HepG2 (cell line): ENCODE results near the gene ACAP1.

Experiments
- CBX2 ChIP-seq, 2 experiments: fragments of 200-600 bp in 1 of 2; sonication (generic); formaldehyde crosslinking in 1 of 2; IDR thresholded peaks; 2 replicates each; pipeline versions ENCODE4 v1.7.0 to v1.8.1; 2018 to 2022; ENCODE audit warnings: low read depth in 2 of 2, low read length in 1 of 2, mild to moderate bottlenecking in 1 of 2, missing genetic modification reagents in 1 of 2
- GATAD2A ChIP-seq: IDR thresholded peaks from 2 replicates; pipeline ENCODE4 v1.6.1; 2016
- POLR2AphosphoS5 ChIP-seq: IDR thresholded peaks from 2 replicates; pipeline ENCODE4 v1.6.1; 2012; ENCODE audit warnings: low read depth, low read length
- RBM39 ChIP-seq: fragments of 200-400 bp; formaldehyde crosslinking; IDR thresholded peaks from one replicate; pipeline ENCODE4 v1.6.1; 2018; ENCODE audit warnings: antibody characterized with exemption, mild to moderate bottlenecking, low read depth, low read length; ENCODE audit not compliant: poor library complexity, severe bottlenecking
- SIN3B ChIP-seq: fragments of 150-350 bp; IDR thresholded peaks from 2 replicates; pipeline ENCODE4 v1.6.1; 2014; ENCODE audit warnings: low read length
- U2AF1 ChIP-seq: fragments of 200-400 bp; formaldehyde crosslinking; optimal IDR thresholded peaks from 2 replicates; pipeline ENCODE3; 2017; ENCODE audit warnings: mild to moderate bottlenecking, low read depth, low read length
- USF2 ChIP-seq, 2 experiments: sonication (generic) in 1 of 2; formaldehyde crosslinking in 1 of 2; IDR thresholded peaks; 2 replicates each; pipeline versions ENCODE4 v1.5.1 to v1.6.1; 2011 to 2020; ENCODE audit warnings: borderline replicate concordance in 1 of 2, low read depth in 1 of 2, low read length in 1 of 2, mild to moderate bottlenecking in 1 of 2, missing genetic modification reagents in 1 of 2, moderate library complexity in 1 of 2
- ZNF441 ChIP-seq: sonication (generic); formaldehyde crosslinking; IDR thresholded peaks from 2 replicates; pipeline ENCODE4 v1.7.0; 2021; ENCODE audit warnings: missing genetic modification reagents, borderline replicate concordance
- TF ChIP-seq, protein P1 (sequence below): sonication (generic); formaldehyde crosslinking; IDR thresholded peaks from 2 replicates; pipeline ENCODE4 v1.4.0; 2020; ENCODE audit warnings: missing genetic modification reagents
- TF ChIP-seq, protein P2 (sequence below): sonication (generic); formaldehyde crosslinking; IDR thresholded peaks from 2 replicates; pipeline ENCODE4 v1.5.0; 2020; ENCODE audit warnings: mild to moderate bottlenecking, missing genetic modification reagents, moderate library complexity
- TF ChIP-seq, protein P3 (sequence below): sonication (generic); formaldehyde crosslinking; IDR thresholded peaks from 2 replicates; pipeline ENCODE4 v1.4.0; 2020; ENCODE audit warnings: mild to moderate bottlenecking, missing genetic modification reagents, borderline replicate concordance

GRCh38 chr17:7317161-7317803 lies 19.0 kb upstream of the ACAP1 start:
- no peak for TF ChIP-seq SIN3B
- TF ChIP-seq USF2 (IDR thresholded peaks at IDR 0.05; ENCODE audit: low read depth, low read length): no peak
- TF ChIP-seq USF2 (CRISPR knock-in tag; IDR thresholded peaks at IDR 0.05; ENCODE audit: borderline replicate concordance): no peak
- TF ChIP-seq U2AF1: no peak
- TF ChIP-seq, protein P1, sequence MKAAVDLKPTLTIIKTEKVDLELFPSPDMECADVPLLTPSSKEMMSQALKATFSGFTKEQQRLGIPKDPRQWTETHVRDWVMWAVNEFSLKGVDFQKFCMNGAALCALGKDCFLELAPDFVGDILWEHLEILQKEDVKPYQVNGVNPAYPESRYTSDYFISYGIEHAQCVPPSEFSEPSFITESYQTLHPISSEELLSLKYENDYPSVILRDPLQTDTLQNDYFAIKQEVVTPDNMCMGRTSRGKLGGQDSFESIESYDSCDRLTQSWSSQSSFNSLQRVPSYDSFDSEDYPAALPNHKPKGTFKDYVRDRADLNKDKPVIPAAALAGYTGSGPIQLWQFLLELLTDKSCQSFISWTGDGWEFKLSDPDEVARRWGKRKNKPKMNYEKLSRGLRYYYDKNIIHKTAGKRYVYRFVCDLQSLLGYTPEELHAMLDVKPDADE (CRISPR knock-in tag): no peak
- no peak for TF ChIP-seq CBX2 (IDR thresholded peaks at IDR 0.05; ENCODE audit: low read depth, low read length)
- TF ChIP-seq CBX2 (CRISPR knock-in tag; IDR thresholded peaks at IDR 0.05; ENCODE audit: low read depth): no peak
- TF ChIP-seq, protein P2, sequence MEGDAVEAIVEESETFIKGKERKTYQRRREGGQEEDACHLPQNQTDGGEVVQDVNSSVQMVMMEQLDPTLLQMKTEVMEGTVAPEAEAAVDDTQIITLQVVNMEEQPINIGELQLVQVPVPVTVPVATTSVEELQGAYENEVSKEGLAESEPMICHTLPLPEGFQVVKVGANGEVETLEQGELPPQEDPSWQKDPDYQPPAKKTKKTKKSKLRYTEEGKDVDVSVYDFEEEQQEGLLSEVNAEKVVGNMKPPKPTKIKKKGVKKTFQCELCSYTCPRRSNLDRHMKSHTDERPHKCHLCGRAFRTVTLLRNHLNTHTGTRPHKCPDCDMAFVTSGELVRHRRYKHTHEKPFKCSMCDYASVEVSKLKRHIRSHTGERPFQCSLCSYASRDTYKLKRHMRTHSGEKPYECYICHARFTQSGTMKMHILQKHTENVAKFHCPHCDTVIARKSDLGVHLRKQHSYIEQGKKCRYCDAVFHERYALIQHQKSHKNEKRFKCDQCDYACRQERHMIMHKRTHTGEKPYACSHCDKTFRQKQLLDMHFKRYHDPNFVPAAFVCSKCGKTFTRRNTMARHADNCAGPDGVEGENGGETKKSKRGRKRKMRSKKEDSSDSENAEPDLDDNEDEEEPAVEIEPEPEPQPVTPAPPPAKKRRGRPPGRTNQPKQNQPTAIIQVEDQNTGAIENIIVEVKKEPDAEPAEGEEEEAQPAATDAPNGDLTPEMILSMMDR: no peak
- TF ChIP-seq GATAD2A (CRISPR knock-in tag): no peak
- TF ChIP-seq ZNF441: no peak
- TF ChIP-seq POLR2AphosphoS5: no peak
- TF ChIP-seq, protein P3, sequence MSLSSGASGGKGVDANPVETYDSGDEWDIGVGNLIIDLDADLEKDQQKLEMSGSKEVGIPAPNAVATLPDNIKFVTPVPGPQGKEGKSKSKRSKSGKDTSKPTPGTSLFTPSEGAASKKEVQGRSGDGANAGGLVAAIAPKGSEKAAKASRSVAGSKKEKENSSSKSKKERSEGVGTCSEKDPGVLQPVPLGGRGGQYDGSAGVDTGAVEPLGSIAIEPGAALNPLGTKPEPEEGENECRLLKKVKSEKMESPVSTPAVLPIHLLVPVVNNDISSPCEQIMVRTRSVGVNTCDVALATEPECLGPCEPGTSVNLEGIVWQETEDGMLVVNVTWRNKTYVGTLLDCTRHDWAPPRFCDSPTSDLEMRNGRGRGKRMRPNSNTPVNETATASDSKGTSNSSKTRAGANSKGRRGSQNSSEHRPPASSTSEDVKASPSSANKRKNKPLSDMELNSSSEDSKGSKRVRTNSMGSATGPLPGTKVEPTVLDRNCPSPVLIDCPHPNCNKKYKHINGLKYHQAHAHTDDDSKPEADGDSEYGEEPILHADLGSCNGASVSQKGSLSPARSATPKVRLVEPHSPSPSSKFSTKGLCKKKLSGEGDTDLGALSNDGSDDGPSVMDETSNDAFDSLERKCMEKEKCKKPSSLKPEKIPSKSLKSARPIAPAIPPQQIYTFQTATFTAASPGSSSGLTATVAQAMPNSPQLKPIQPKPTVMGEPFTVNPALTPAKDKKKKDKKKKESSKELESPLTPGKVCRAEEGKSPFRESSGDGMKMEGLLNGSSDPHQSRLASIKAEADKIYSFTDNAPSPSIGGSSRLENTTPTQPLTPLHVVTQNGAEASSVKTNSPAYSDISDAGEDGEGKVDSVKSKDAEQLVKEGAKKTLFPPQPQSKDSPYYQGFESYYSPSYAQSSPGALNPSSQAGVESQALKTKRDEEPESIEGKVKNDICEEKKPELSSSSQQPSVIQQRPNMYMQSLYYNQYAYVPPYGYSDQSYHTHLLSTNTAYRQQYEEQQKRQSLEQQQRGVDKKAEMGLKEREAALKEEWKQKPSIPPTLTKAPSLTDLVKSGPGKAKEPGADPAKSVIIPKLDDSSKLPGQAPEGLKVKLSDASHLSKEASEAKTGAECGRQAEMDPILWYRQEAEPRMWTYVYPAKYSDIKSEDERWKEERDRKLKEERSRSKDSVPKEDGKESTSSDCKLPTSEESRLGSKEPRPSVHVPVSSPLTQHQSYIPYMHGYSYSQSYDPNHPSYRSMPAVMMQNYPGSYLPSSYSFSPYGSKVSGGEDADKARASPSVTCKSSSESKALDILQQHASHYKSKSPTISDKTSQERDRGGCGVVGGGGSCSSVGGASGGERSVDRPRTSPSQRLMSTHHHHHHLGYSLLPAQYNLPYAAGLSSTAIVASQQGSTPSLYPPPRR (CRISPR knock-in tag): no peak
- no peak for TF ChIP-seq RBM39
